ENCODE measurements around the gene PELO.

DNA sequence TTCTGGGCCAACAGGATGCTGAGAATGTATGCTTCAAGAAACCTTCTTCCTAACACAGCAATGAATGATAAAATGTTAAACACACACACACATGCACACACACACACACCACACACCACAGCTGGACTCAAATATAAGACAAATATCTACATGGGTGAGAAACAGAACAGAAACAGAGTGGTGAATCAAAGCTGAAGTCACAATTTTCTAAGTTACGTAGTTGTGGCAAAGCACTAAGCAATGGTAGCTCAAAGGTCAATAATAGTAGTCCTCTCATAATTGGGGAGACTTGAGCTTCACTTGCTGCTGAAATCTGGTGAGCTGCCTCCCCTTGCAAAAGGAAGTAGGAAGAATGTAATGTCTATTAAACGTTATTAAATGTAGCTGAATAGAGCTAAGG is 33.7 kb upstream of the PELO start:
- TF ChIP-seq CTCF (IDR thresholded peaks at IDR 0.05) (no peak), POLR2A (IDR thresholded peaks at IDR 0.05) (no peak), POLR2AphosphoS5 (IDR thresholded peaks at IDR 0.05) (no peak)

Measured in breast epithelium (tissue), 3 donors.